ENCODE data around the gene RRAD. TPM values are rescaled to one million over a fixed set of nuclear protein-coding genes. Genes with fewer than 3 reads are reported as not detected.
A peak's percentile ranks its signal among the peaks of the same experiment; 100 is the strongest.

RRAD gene
- total RNA-seq, 1 donor from 2014 or later = 11.1 TPM

DNA sequence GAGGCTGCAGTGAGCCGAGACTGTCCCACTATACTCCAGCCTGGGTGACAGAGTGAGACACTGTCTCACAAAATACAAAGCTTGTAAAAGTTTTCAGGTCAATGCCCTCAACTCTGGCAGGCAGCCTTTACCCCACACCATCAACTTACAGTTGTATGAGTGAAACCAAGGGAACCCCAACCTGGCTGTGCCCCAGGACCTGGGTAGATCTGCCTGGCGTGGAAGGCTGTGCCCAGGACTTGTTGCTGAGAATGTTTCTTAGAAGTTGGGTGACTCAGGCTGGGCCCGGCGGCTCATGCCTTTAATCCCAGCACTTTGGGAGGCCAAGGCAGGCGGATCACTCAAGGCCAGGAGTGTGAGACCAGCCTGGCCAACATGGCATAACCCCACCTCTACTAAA lies 43.5 kb upstream of the RRAD start:
- Histone ChIP-seq H3K4me3 (no peak overlapping the region), H3K27me3 (no peaks in the 10 kb centered on the region), H3K27ac (no peak overlapping the region), H3K9me3 (no peaks in the 10 kb centered on the region), H3K36me3 (no peaks in the 10 kb centered on the region), H3K4me1 (no peaks in the 10 kb centered on the region)
- ATAC-seq (no peak), DNase-seq (no peak)
- TF ChIP-seq, protein P1, sequence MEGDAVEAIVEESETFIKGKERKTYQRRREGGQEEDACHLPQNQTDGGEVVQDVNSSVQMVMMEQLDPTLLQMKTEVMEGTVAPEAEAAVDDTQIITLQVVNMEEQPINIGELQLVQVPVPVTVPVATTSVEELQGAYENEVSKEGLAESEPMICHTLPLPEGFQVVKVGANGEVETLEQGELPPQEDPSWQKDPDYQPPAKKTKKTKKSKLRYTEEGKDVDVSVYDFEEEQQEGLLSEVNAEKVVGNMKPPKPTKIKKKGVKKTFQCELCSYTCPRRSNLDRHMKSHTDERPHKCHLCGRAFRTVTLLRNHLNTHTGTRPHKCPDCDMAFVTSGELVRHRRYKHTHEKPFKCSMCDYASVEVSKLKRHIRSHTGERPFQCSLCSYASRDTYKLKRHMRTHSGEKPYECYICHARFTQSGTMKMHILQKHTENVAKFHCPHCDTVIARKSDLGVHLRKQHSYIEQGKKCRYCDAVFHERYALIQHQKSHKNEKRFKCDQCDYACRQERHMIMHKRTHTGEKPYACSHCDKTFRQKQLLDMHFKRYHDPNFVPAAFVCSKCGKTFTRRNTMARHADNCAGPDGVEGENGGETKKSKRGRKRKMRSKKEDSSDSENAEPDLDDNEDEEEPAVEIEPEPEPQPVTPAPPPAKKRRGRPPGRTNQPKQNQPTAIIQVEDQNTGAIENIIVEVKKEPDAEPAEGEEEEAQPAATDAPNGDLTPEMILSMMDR (IDR thresholded peaks at IDR 0.05) = no peak
- intact Hi-C loops (cut with DNase I) = no loop called here

DNA sequence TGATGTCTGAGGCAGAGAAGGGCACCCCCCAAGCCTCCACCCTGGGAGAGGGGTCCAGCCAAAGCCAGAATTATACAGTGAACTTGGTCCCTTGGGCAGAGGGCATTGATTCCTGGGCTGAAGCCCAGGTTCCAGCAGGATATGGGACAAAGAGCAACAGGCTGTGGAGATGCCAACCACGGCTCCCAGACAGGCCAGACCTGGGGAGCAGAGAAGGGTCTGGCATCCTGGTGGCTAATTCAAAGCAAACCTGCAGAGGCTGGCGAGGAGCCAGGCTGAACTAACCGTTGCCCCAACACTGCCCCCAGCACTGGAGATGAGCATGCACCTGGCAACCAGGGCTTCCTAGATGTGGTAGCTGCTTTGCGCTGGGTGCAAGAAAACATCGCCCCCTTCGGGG lies 38.7 kb upstream of the RRAD start:
- ATAC-seq = no peak
- no peaks in the 10 kb centered on the region for H3K9me3 ChIP-seq

DNA sequence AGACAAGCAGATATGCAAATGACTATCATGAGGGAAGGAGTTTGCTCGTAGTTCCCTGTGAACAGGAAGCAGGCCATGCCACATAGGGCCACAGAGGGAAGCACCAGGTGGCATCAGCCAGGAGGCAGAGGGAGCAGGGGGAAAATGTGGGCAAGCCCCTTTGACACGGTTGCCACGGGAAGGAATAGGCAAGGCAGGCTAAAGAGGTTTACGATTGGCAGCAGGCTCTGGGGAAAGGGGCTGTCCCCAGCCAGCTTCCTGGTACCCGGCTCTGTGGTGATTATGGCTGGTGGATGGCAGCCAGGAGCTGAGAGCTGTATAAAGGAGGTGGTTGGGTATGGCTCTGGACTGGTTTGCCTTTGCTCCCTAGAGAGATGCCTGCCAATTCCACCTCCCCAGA lies 36.6 kb upstream of the RRAD start:
- TF ChIP-seq, protein P1 (IDR thresholded peaks at IDR 0.05) = no peak
- DNase-seq = no peak
- Histone ChIP-seq H3K4me1 (no peaks in the 10 kb centered on the region), H3K36me3 (no peaks in the 10 kb centered on the region), H3K4me3 (no peak overlapping the region), H3K27me3 (no peaks in the 10 kb centered on the region), H3K27ac (no peak overlapping the region), H3K9me3 (no peaks in the 10 kb centered on the region)
- intact Hi-C loops (cut with DNase I) = no loop called here
- ATAC-seq = peak; percentile 59

More for the DNA sequence above, 38.7 kb upstream of the RRAD start:
- TF ChIP-seq, protein P1 (IDR thresholded peaks at IDR 0.05) = no peak
- no peaks in the 10 kb centered on the region for H3K27me3 ChIP-seq
- no peak for DNase-seq
- intact Hi-C loops (cut with DNase I) = no loop called here
- no peaks in the 10 kb centered on the region for H3K4me1 ChIP-seq
- H3K36me3 ChIP-seq = no peaks in the 10 kb centered on the region
- no peak overlapping the region for H3K4me3 ChIP-seq
- no peak overlapping the region for H3K27ac ChIP-seq

DNA sequence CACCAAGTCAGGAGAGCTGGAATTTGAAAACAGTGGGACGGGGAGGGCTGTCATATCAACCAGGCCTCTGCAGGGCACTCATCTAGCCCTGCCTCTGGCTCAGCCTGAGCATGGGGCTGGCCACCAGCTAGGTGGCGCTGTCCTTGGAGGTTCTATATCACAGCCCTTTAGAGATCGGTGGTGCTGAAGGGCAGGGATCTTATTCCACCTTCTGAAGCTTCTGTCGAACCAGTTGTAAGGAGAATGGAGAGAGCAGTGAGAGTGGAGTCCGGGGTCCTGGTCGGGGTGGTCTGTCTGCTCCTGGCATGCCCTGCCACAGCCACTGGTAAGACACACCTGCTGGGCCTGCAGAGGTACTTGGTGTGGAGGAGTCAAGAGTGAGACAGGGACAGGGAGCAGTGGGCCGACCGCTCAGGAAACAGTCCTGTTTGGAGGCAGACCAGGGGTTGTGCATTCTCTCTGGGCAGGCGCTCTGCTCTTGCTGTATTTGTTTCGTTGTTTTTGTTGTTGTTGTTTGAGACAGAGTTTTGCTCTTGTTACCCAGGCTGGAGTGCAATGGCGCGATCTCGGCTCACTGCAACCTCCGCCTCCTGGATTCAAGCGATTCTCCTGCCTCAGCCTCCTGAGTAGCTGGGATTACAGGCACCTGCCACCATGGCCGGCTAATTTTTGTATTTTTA lies 35.9 kb upstream of the RRAD start, which contains the start of gene CES3:
CES3 (plus strand) TSS at position 202 of the 680 bp plus-strand sequence; CDS start at position 244, 42 bp downstream.
- no peaks in the 10 kb centered on the region for H3K4me1 ChIP-seq

DNA sequence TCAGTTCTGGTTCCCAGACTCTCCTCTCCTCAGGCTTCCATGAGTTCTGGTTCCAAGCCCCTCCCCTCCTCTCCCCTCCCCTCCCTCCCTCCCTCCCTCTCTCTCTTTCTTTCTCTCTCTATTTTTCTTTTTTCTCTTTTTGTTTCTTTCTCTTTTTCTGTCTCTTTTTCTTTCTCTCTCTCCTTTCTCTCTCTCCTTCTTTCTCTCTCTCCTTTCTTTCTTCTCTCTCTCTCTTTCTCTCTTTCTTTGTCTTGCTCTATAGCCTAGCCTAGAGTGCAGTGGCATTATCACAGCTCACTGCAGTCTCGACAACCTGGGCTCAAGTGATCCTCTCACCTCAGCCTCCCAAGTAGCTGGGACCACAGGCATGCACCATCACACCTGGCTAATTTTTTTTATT lies 34.9 kb upstream of the RRAD start:
- DNase-seq = no peak
- Histone ChIP-seq H3K4me1 (no peaks in the 10 kb centered on the region), H3K9me3 (no peaks in the 10 kb centered on the region), H3K36me3 (no peaks in the 10 kb centered on the region), H3K27ac (no peak overlapping the region), H3K4me3 (no peak overlapping the region), H3K27me3 (no peaks in the 10 kb centered on the region)
- intact Hi-C loops (cut with DNase I) = no loop called here
- TF ChIP-seq, protein P1 (IDR thresholded peaks at IDR 0.05) = no peak
- no peak for ATAC-seq

More for the DNA sequence above, 35.9 kb upstream of the RRAD start, which contains the start of gene CES3:
- ATAC-seq (peak; percentile 87), DNase-seq (peak; percentile 84)
- TF ChIP-seq, protein P1 (IDR thresholded peaks at IDR 0.05) = peak; percentile 73
- no peaks in the 10 kb centered on the region for H3K36me3 ChIP-seq
- no peak within 1 kb of the TSS for H3K27ac ChIP-seq
- H3K27me3 ChIP-seq = no peaks in the 10 kb centered on the region
- intact Hi-C loops (cut with DNase I) = no loop called here
- H3K9me3 ChIP-seq = no peaks in the 10 kb centered on the region
- H3K4me3 ChIP-seq = no peak within 1 kb of the TSS
